Heart left ventricle (tissue), 16 donors: ENCODE results near the gene GHRL. TPM values are rescaled to one million over a fixed set of nuclear protein-coding genes. Genes with fewer than 3 reads are reported as not detected.

Experiments
- ATAC-seq, 4 donors: fragments of 200-7000 bp; cut with Tn5 transposase; one replicate each; pipeline ENCODE4 v1.9.1; 2020 to 2022; ENCODE audit warnings: moderate library complexity in 4 of 4, mild to moderate bottlenecking in 3 of 4, moderate number of reproducible peaks in 1 of 4
- DNase-seq, 5 donors: peaks; one replicate each; pipeline ENCODE4 v3.0.0-alpha.2; 2020
- H3K27ac ChIP-seq, 12 donors: fragments of 200-600 bp; sonication (generic) in 4 of 12; one replicate each; pipeline versions ENCODE4 v1.5.0 to v1.8.0; 2016 to 2022; ENCODE audit warnings: mild to moderate bottlenecking in 2 of 12
- H3K27me3 ChIP-seq, 9 donors: fragments of 200-600 bp; sonication (generic) in 2 of 9; one replicate each; pipeline versions ENCODE4 v1.5.1 to v1.8.0; 2016 to 2022; ENCODE audit warnings: mild to moderate bottlenecking in 3 of 9
- H3K36me3 ChIP-seq, 9 donors: fragments of 200-600 bp; sonication (generic) in 2 of 9; one replicate each; pipeline versions ENCODE4 v1.5.0 to v1.8.0; 2018 to 2022; ENCODE audit warnings: mild to moderate bottlenecking in 2 of 9
- H3K4me1 ChIP-seq, 12 donors: fragments of 200-600 bp; sonication (generic) in 4 of 12; one replicate each; pipeline versions ENCODE4 v1.5.0 to v1.8.0; 2016 to 2022; ENCODE audit warnings: mild to moderate bottlenecking in 3 of 12
- H3K4me3 ChIP-seq, 12 donors: fragments of 200-600 bp; sonication (generic) in 4 of 12; one replicate each; pipeline versions ENCODE4 v1.5.0 to v1.8.0; 2017 to 2022; ENCODE audit warnings: mild to moderate bottlenecking in 9 of 12, moderate library complexity in 4 of 12
- H3K9me3 ChIP-seq, 12 donors: fragments of 200-600 bp; sonication (generic) in 4 of 12; one replicate each; pipeline versions ENCODE4 v1.5.0 to v1.8.0; 2016 to 2022; ENCODE audit warnings: mild to moderate bottlenecking in 1 of 12
- POLR2A ChIP-seq, 2 donors: fragments of 450-650 bp; IDR thresholded peaks; one replicate each; pipeline ENCODE4 v1.6.1; 2017; ENCODE audit warnings: antibody characterized with exemption in 2 of 2, mild to moderate bottlenecking in 2 of 2, moderate library complexity in 2 of 2
- WGBS, 4 donors: extraction: QIAGEN DNeasy Blood & Tissue Kit in 2 of 4; methylation state at CpG; one replicate each; pipeline versions ENCODE4 v1.1.5 to v1.1.7; 2013 to 2018; 5-methylcytosine and 5-hydroxymethylcytosine counted together
- intact Hi-C, 10 donors: fragments of 100-400 bp; cut with DNase I; formaldehyde crosslinking; loops; one replicate each; pipeline versions ENCODE4 v1.11.1 to v1.14.2; 2022
- polyA plus RNA-seq, 2 donors: library from polyadenylated mRNA; stranded (reverse); fragments of 200-250 nt; gene quantifications; one replicate each; pipeline ENCODE4 v1.2.3, GENCODE V29; 2013
- total RNA-seq, 9 donors: library from RNA; depleted of rRNA in 2 of 9; stranded (reverse); fragments of >200 nt in 2 of 9; fragmentation: NEBNext Ultra II Directional in 3 of 9; extraction: Animal tissue kit (Norgen Biotek cat#: 25700) in 3 of 9; gene quantifications; one replicate each; pipeline versions ENCODE4 v1.1.0 to v1.2.4, GENCODE V29; 2016 to 2023
- TF ChIP-seq, protein P1 (sequence below), 12 donors: fragments of 200-600 bp; sonication (generic) in 4 of 12; IDR thresholded peaks; one replicate each; pipeline versions ENCODE4 v1.5.0 to v1.8.0; 2018 to 2022; ENCODE audit warnings: antibody characterized with exemption in 12 of 12, mild to moderate bottlenecking in 5 of 12
- donor health status: ischemic (EF 13 %, LVEDD 7.1; RV severe dilation, severe dysfunction).
- donor health status: healthy with polysubstance abuse.
- donor health status: DM: no; HTN: yes; CAD: no.
- donor health status: DM: no; HTN: no; CAD: no.
- donor health status: ischemic (EF 25% LVEDD 6.9; RV normal size, moderate dysfunction).
- donor health status: ischemic (EF 25% LVEDD 5.7; RV mildly dilated, moderate dysfunction).
- donor health status: healthy.
- donor health status: DM: yes; HTN: yes; CAD: no.
- donor health status: ischemic (EF 35%, LVEDD 5.7; RV mildly dilated, moderate dysfunction).
- donor health status: nonischemic (EF 11% LVEDD 7.7; RV severe dilation, severe dysfunction).
- donor health status: DM: yes; HTN: yes; CAD: no.
- donor health status: PGD.
- donor health status: ischemic (EF 29% LVEDD 5.4; RV normal size, mild dysfunction).
- donor health status: nonischemic (EF 23%, LVEDD 6.1; RV moderate dilation, normal function).

GHRL gene
- total and polyA plus RNA-seq, 11 donors: 0.18 to 2.1 (median 0.61) TPM; not detected in 6

DNA sequence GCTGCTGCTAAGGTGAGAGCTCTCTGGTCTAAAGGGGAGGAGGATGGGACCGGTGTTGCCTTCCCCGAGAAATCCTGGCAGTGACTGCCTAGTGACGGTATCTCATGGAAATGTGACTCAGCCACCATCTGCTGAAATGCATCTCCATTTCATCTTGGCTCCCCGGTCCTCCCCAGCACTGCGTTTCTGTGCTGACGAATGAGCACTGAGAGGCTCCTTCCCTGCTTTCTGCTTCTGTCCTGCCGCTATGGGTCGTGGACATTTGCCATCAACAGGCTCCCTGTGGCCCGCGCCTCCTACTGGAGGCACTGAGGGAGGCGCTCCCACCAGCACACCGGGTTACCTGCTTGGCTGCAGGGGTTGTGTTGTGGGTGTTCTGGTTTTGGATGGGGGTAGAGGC is 41.7 kb upstream of the GHRL start:
- Histone ChIP-seq H3K4me1 (no peaks in the 10 kb centered on the region), H3K27ac (no peak overlapping the region), H3K9me3 (no peaks in the 10 kb centered on the region), H3K4me3 (no peak overlapping the region), H3K27me3 (peaks cover 0 to 25% (median 3%) of the 10 kb centered on the region in 9 donors), H3K36me3 (no peaks in the 10 kb centered on the region)
- DNase-seq (peak in 2 of 5 donors; percentile 26 to 30), ATAC-seq (no peak)
- intact Hi-C loops: no loop called here
- 59 to 73% (median 67%) methylated on average over 11 to 12 of the region's 12 CpGs for WGBS, 4 donors
- TF ChIP-seq POLR2A (IDR thresholded peaks at IDR 0.05): no peak
- TF ChIP-seq, protein P1, sequence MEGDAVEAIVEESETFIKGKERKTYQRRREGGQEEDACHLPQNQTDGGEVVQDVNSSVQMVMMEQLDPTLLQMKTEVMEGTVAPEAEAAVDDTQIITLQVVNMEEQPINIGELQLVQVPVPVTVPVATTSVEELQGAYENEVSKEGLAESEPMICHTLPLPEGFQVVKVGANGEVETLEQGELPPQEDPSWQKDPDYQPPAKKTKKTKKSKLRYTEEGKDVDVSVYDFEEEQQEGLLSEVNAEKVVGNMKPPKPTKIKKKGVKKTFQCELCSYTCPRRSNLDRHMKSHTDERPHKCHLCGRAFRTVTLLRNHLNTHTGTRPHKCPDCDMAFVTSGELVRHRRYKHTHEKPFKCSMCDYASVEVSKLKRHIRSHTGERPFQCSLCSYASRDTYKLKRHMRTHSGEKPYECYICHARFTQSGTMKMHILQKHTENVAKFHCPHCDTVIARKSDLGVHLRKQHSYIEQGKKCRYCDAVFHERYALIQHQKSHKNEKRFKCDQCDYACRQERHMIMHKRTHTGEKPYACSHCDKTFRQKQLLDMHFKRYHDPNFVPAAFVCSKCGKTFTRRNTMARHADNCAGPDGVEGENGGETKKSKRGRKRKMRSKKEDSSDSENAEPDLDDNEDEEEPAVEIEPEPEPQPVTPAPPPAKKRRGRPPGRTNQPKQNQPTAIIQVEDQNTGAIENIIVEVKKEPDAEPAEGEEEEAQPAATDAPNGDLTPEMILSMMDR (IDR thresholded peaks at IDR 0.05): peak in 2 of 12 donors; percentile 6 to 8

DNA sequence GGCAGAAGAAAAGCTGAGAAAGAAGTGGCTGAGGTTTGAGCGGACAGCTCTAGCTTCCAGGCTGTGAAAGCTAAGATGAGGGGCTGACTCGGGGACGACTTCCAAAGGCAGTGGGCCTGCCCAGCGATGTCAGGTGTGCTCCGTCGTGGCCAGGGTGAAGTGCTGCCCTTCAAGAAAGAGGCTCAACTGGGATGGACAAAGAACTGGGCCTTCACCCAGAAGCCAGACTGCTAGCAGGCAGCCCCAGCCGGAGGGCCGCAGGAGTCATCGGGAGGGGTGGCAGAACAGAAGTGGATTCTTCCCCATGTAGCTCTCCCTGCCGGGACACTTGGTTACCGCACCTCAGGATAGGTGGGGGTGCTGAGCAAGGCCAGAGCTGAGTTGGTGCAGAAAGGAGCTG is 41.3 kb upstream of the GHRL start:
- TF ChIP-seq POLR2A (IDR thresholded peaks at IDR 0.05): no peak
- TF ChIP-seq, protein P1 (IDR thresholded peaks at IDR 0.05): no peak

DNA sequence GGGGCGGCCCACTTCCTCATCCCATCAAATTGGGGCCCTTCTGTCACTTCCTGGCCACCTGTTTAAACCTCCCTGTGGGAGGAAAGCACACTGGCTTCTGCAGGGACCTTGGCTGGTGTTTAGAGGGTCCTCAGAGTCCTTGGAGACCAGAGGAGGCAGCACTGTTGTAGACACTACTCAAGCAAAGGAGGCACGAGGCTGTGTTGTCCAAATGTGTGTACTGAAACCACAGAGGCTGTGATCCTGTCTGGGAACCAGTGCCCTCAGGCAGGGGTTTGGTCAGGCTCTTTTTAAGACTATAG is 40.6 kb upstream of the GHRL start:
- H3K27ac ChIP-seq: no peak overlapping the region
- WGBS, 4 donors: 67 to 70% (median 68%) methylated on average over 2 of the region's 2 CpGs
- H3K27me3 ChIP-seq: peaks cover 0 to 34% (median 13%) of the 10 kb centered on the region in 9 donors
- ATAC-seq (no peak), DNase-seq (peak in 1 of 5 donors; percentile 0)
- intact Hi-C loops: no loop called here
- no peaks in the 10 kb centered on the region for H3K36me3 ChIP-seq
- no peaks in the 10 kb centered on the region for H3K9me3 ChIP-seq
- TF ChIP-seq POLR2A (IDR thresholded peaks at IDR 0.05): no peak
- TF ChIP-seq, protein P1 (IDR thresholded peaks at IDR 0.05): no peak
- H3K4me3 ChIP-seq: no peak overlapping the region
- no peaks in the 10 kb centered on the region for H3K4me1 ChIP-seq

More for the DNA sequence above, 41.3 kb upstream of the GHRL start:
- Histone ChIP-seq H3K4me1 (no peaks in the 10 kb centered on the region), H3K27ac (no peak overlapping the region), H3K27me3 (peaks cover 0 to 27% (median 7%) of the 10 kb centered on the region in 9 donors), H3K4me3 (no peak overlapping the region), H3K9me3 (no peaks in the 10 kb centered on the region), H3K36me3 (no peaks in the 10 kb centered on the region)
- DNase-seq (peak in 2 of 5 donors; percentile 8 to 37), ATAC-seq (no peak)
- intact Hi-C loops: no loop called here
- 90 to 94% (median 91%) methylated on average over 11 of the region's 11 CpGs for WGBS, 4 donors

DNA sequence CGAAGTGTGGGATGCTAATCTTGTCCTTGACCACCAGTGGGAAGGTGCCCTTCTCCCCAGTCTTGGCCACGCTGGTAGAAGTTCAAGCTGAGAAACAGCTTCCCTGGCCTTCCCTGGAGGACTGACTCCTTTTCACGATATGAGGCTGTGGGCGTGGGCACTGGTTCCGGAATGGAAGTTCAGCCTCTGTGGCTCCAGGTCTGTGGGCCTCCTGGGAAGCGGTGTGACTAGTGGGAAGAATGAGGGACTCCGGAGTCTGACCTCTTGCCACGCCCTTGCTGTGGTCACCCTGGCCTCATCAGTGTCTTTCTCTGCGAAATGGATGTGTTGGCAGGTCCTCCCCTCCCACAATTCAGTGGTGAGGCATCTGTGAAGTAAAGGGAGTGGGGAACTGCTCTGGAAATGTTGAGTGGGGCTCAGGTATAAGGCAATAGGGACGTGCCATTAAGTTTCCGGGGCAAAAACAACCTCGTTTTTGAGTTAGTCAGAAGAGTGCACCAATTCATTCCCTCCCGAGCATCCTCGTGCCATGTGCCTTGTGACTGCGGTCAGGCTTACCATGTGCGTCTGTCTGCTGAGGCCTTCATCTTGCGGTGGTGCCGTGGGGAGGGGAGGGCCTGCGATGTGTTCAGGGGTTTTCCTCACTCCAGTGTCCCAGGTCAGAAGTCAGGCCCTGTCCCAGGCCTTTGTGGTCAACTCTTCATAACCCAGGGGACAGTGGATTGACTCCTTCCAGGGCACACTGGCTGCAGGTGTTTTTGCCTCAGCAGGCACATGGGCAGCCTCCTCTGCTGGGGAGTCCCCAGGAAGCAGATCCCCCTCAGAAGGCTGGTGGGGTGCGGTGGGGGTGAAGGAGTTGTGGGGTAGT is 40.0 kb upstream of the GHRL start:
- intact Hi-C loops: no loop called here
- Histone ChIP-seq H3K36me3 (no peaks in the 10 kb centered on the region), H3K4me3 (no peak overlapping the region), H3K27me3 (peaks cover 0 to 35% (median 13%) of the 10 kb centered on the region in 9 donors), H3K27ac (no peak overlapping the region), H3K4me1 (no peaks in the 10 kb centered on the region), H3K9me3 (no peaks in the 10 kb centered on the region)
- ATAC-seq (no peak), DNase-seq (peak in 2 of 5 donors; percentile 10 to 46)
- 88 to 90% (median 89%) methylated on average over 18 to 20 of the region's 20 CpGs for WGBS, 4 donors
- TF ChIP-seq POLR2A (IDR thresholded peaks at IDR 0.05): no peak
- TF ChIP-seq, protein P1 (IDR thresholded peaks at IDR 0.05): no peak
